ENCODE data around the gene DDX25. TPM values are rescaled to one million over a fixed set of nuclear protein-coding genes. Genes with fewer than 3 reads are reported as not detected.
"Not testable (repeated sequence)": the region's sequence is repeated elsewhere in the genome, so short reads cannot be mapped to it uniquely, and the experiment has no call there.

Gene DDX25
- polyA plus RNA-seq (2013, experiment 1 of 2): 11.7 TPM
- 12.3 TPM for polyA plus RNA-seq (2013, experiment 2 of 2)

GRCh38 chr11:125903711-125904659 is at the start of gene DDX25:
Gene DDX25 (plus strand): TSS chr11:125904508. CDS start chr11:125904518, 10 bp downstream.
- Histone ChIP-seq H3K4me3 (ENCODE audit: low read length) (peak within 1 kb of the TSS; percentile 74), H3K27ac (ENCODE audit: low read depth, low read length) (no peak within 1 kb of the TSS)
- 3% methylated on average over 79 of the region's 81 CpGs for WGBS

GRCh38 chr11:125857670-125858069 is 46.6 kb upstream of the DDX25 start:
- not testable (repeated sequence) for H3K27ac ChIP-seq (ENCODE audit: low read depth, low read length); H3K4me3 ChIP-seq (ENCODE audit: low read length); H3K36me3 ChIP-seq (ENCODE audit: insufficient read depth, low read length); H3K27me3 ChIP-seq (ENCODE audit: insufficient read depth, low read length); H3K4me1 ChIP-seq (ENCODE audit: insufficient read depth, low read length); H3K9ac ChIP-seq (ENCODE audit: low read depth, low read length)
- peaks cover 16% of the 10 kb centered on the region for H3K9me3 ChIP-seq (ENCODE audit: insufficient read depth, low read depth, low read length)
- 86% methylated on average over 9 of the region's 9 CpGs for WGBS

More at GRCh38 chr11:125903711-125904659, at the start of gene DDX25:
- Histone ChIP-seq H3K9ac (ENCODE audit: low read depth, low read length) (no peak within 1 kb of the TSS; the same call in 1 of the 2 replicates), H3K36me3 (ENCODE audit: insufficient read depth, low read length) (peaks cover 23% of the 10 kb centered on the region), H3K9me3 (ENCODE audit: insufficient read depth, low read depth, low read length) (no peaks in the 10 kb centered on the region), H3K27me3 (ENCODE audit: insufficient read depth, low read length) (peaks cover 24% of the 10 kb centered on the region), H3K4me1 (ENCODE audit: insufficient read depth, low read length) (peaks cover 4% of the 10 kb centered on the region; the same call in 1 of the 2 replicates)

GRCh38 chr11:125862786-125863185 is 41.5 kb upstream of the DDX25 start:
- H3K9ac ChIP-seq (ENCODE audit: low read depth, low read length); H3K27ac ChIP-seq (ENCODE audit: low read depth, low read length); H3K4me3 ChIP-seq (ENCODE audit: low read length); H3K36me3 ChIP-seq (ENCODE audit: insufficient read depth, low read length); H3K4me1 ChIP-seq (ENCODE audit: insufficient read depth, low read length); H3K9me3 ChIP-seq (ENCODE audit: insufficient read depth, low read depth, low read length); H3K27me3 ChIP-seq (ENCODE audit: insufficient read depth, low read length): not testable (repeated sequence)
- WGBS: 94% methylated on average over 30 of the region's 33 CpGs

GRCh38 chr11:125865354-125865753 is 39.0 kb upstream of the DDX25 start:
- not testable (repeated sequence) for H3K4me1 ChIP-seq (ENCODE audit: insufficient read depth, low read length); H3K9ac ChIP-seq (ENCODE audit: low read depth, low read length); H3K27me3 ChIP-seq (ENCODE audit: insufficient read depth, low read length); H3K27ac ChIP-seq (ENCODE audit: low read depth, low read length); H3K4me3 ChIP-seq (ENCODE audit: low read length); H3K9me3 ChIP-seq (ENCODE audit: insufficient read depth, low read depth, low read length); H3K36me3 ChIP-seq (ENCODE audit: insufficient read depth, low read length)
- WGBS: 96% methylated on average over 3 of the region's 4 CpGs

- Histone ChIP-seq H3K9ac (ENCODE audit: low read depth, low read length) (no peak overlapping the region), H3K9me3 (ENCODE audit: insufficient read depth, low read depth, low read length) (peaks cover 16% of the 10 kb centered on the region), H3K27ac (ENCODE audit: low read depth, low read length) (no peak overlapping the region), H3K4me1 (ENCODE audit: insufficient read depth, low read length) (no peaks in the 10 kb centered on the region), H3K4me3 (ENCODE audit: low read length) (no peak overlapping the region), H3K27me3 (ENCODE audit: insufficient read depth, low read length) (no peaks in the 10 kb centered on the region), H3K36me3 (ENCODE audit: insufficient read depth, low read length) (no peaks in the 10 kb centered on the region)
- WGBS: 78% methylated on average over 2 of the region's 2 CpGs
These were observed 34.8 kb upstream of the DDX25 start for GRCh38 chr11:125869521-125869920.

- WGBS: 75% methylated on average over 10 of the region's 10 CpGs
- Histone ChIP-seq H3K9me3 (ENCODE audit: insufficient read depth, low read depth, low read length) (peaks cover 16% of the 10 kb centered on the region), H3K27me3 (ENCODE audit: insufficient read depth, low read length) (no peaks in the 10 kb centered on the region), H3K4me1 (ENCODE audit: insufficient read depth, low read length) (no peaks in the 10 kb centered on the region), H3K4me3 (ENCODE audit: low read length) (no peak overlapping the region), H3K36me3 (ENCODE audit: insufficient read depth, low read length) (no peaks in the 10 kb centered on the region), H3K27ac (ENCODE audit: low read depth, low read length) (no peak overlapping the region), H3K9ac (ENCODE audit: low read depth, low read length) (no peak overlapping the region)
These were observed 32.7 kb upstream of the DDX25 start for GRCh38 chr11:125871391-125872137.

GRCh38 chr11:125872138-125872491 is 32.2 kb upstream of the DDX25 start:
- H3K27ac ChIP-seq (ENCODE audit: low read depth, low read length): no peak overlapping the region

GRCh38 chr11:125873881-125874555 is 30.3 kb upstream of the DDX25 start:
- Histone ChIP-seq H3K4me3 (ENCODE audit: low read length) (no peak overlapping the region), H3K9me3 (ENCODE audit: insufficient read depth, low read depth, low read length) (peaks cover 16% of the 10 kb centered on the region), H3K27me3 (ENCODE audit: insufficient read depth, low read length) (0 out of 2 replicates have a peak, but pooled peaks cover 4% of the 10 kb centered on the region), H3K36me3 (ENCODE audit: insufficient read depth, low read length) (no peaks in the 10 kb centered on the region), H3K27ac (ENCODE audit: low read depth, low read length) (no peak overlapping the region), H3K9ac (ENCODE audit: low read depth, low read length) (no peak overlapping the region), H3K4me1 (ENCODE audit: insufficient read depth, low read length) (no peaks in the 10 kb centered on the region)
- WGBS: 96% methylated on average over 16 of the region's 20 CpGs

More at GRCh38 chr11:125872138-125872491, 32.2 kb upstream of the DDX25 start:
- Histone ChIP-seq H3K9me3 (ENCODE audit: insufficient read depth, low read depth, low read length) (peaks cover 16% of the 10 kb centered on the region), H3K4me3 (ENCODE audit: low read length) (no peak overlapping the region), H3K27me3 (ENCODE audit: insufficient read depth, low read length) (no peaks in the 10 kb centered on the region), H3K4me1 (ENCODE audit: insufficient read depth, low read length) (no peaks in the 10 kb centered on the region), H3K9ac (ENCODE audit: low read depth, low read length) (no peak overlapping the region), H3K36me3 (ENCODE audit: insufficient read depth, low read length) (no peaks in the 10 kb centered on the region)

GRCh38 chr11:125874556-125875124 is 29.7 kb upstream of the DDX25 start:
- no peak overlapping the region for H3K4me3 ChIP-seq (ENCODE audit: low read length)

GRCh38 chr11:125881291-125881690 is 23.0 kb upstream of the DDX25 start:
- Histone ChIP-seq H3K27me3 (ENCODE audit: insufficient read depth, low read length) (0 out of 2 replicates have a peak, but pooled peaks cover 12% of the 10 kb centered on the region), H3K27ac (ENCODE audit: low read depth, low read length) (no peak overlapping the region), H3K9ac (ENCODE audit: low read depth, low read length) (no peak overlapping the region), H3K9me3 (ENCODE audit: insufficient read depth, low read depth, low read length) (peaks cover 3% of the 10 kb centered on the region; the same call in 1 of the 2 replicates), H3K4me3 (ENCODE audit: low read length) (no peak overlapping the region), H3K36me3 (ENCODE audit: insufficient read depth, low read length) (no peaks in the 10 kb centered on the region), H3K4me1 (ENCODE audit: insufficient read depth, low read length) (no peaks in the 10 kb centered on the region)
- 75% methylated on average over 1 of the region's 1 CpG for WGBS

More at GRCh38 chr11:125874556-125875124, 29.7 kb upstream of the DDX25 start:
- Histone ChIP-seq H3K27me3 (ENCODE audit: insufficient read depth, low read length) (0 out of 2 replicates have a peak, but pooled peaks cover 5% of the 10 kb centered on the region), H3K36me3 (ENCODE audit: insufficient read depth, low read length) (no peaks in the 10 kb centered on the region), H3K9me3 (ENCODE audit: insufficient read depth, low read depth, low read length) (peaks cover 16% of the 10 kb centered on the region), H3K4me1 (ENCODE audit: insufficient read depth, low read length) (no peaks in the 10 kb centered on the region), H3K27ac (ENCODE audit: low read depth, low read length) (no peak overlapping the region), H3K9ac (ENCODE audit: low read depth, low read length) (no peak overlapping the region)
- WGBS: 13% methylated on average over 8 of the region's 8 CpGs
